Body of pancreas (tissue), 4 donors: ENCODE measurements around the gene SNAPC4. TPM values are rescaled to one million over a fixed set of nuclear protein-coding genes. Genes with fewer than 3 reads are reported as not detected.

ENCODE experiments used
- ATAC-seq: fragments of 150-250 bp; one replicate; pipeline ENCODE4 v1.9.1; 2016
- DNase-seq, 4 donors: peaks; one replicate each; pipeline ENCODE4 v3.0.0-alpha.2; 2019
- H3K27ac ChIP-seq, 4 donors: fragments of 200-600 bp; sonication (generic); 1 replicate in 3 of 4; 2 replicates in 1 of 4; pipeline versions ENCODE4 v1.5.1 to v1.6.1; 2016 to 2019; ENCODE audit warnings: mild to moderate bottlenecking in 1 of 4, mixed read lengths in 1 of 4, moderate library complexity in 1 of 4
- H3K27me3 ChIP-seq, 2 donors: fragments of 200-600 bp; sonication (generic); one replicate each; pipeline ENCODE4 v1.6.0; 2016; ENCODE audit warnings: mild to moderate bottlenecking in 1 of 2
- H3K36me3 ChIP-seq, 2 donors: fragments of 200-600 bp; sonication (generic); replicated peaks in 1 of 2; 2 replicates each; pipeline ENCODE4 v1.5.1; 2016; ENCODE audit warnings: low read depth in 2 of 2; ENCODE audit not compliant: insufficient read depth in 1 of 2
- H3K4me1 ChIP-seq: fragments of 200-600 bp; sonication (generic); one replicate; pipeline ENCODE4 v1.6.0; 2016
- H3K4me3 ChIP-seq, 2 donors: fragments of 200-600 bp; sonication (generic); 1 replicate in 1 of 2; 2 replicates in 1 of 2; pipeline ENCODE4 v1.5.1; 2016 to 2019
- H3K9me3 ChIP-seq, 3 donors: fragments of 200-600 bp; sonication (generic); 1 replicate in 2 of 3; 2 replicates in 1 of 3; pipeline ENCODE4 v1.5.1; 2016
- CTCF ChIP-seq, 7 experiments: fragments of 450-650 bp in 4 of 7; fragments of 200-600 bp in 3 of 7; sonication (generic) in 3 of 7; IDR thresholded peaks; one replicate each; pipeline ENCODE4 v1.5.1; 2016 to 2019; ENCODE audit warnings: antibody characterized with exemption in 7 of 7
- POLR2A ChIP-seq, 3 donors: fragments of 450-650 bp; IDR thresholded peaks; one replicate each; pipeline ENCODE4 v1.6.1; 2016; ENCODE audit warnings: antibody characterized with exemption in 3 of 3, mild to moderate bottlenecking in 2 of 3
- WGBS, 2 donors: methylation state at CpG; one replicate each; pipeline ENCODE4 v1.1.5; 2017; 5-methylcytosine and 5-hydroxymethylcytosine counted together
- intact Hi-C: fragments of 100-400 bp; cut with DNase I; formaldehyde crosslinking; loops from one replicate; pipeline ENCODE4 v1.15.1; 2023
- total RNA-seq, 2 donors: library from RNA; depleted of rRNA; stranded (reverse); fragments of >200 nt; gene quantifications; one replicate each; pipeline ENCODE4 v1.1.0, GENCODE V29; 2016

The SNAPC4 gene
- total RNA-seq, 2 donors from 2014 or later, result 8.8 to 19.1 TPM

GRCh38 chr9:136433849-136434579 is 34.0 kb upstream of the SNAPC4 start:
- Histone ChIP-seq H3K27ac (no peak overlapping the region), H3K27me3 (no peaks in the 10 kb centered on the region), H3K36me3 (no peaks in the 10 kb centered on the region), H3K9me3 (no peaks in the 10 kb centered on the region), H3K4me1 (peaks cover 27% of the 10 kb centered on the region), H3K4me3 (no peak overlapping the region)
- ATAC-seq, result no peak
- intact Hi-C loops, result no loop called here
- DNase-seq, result no peak
- WGBS, 2 donors, result 91% methylated on average over 22 to 32 of the region's 37 CpGs
- no peak for TF ChIP-seq CTCF (IDR thresholded peaks at IDR 0.05)

GRCh38 chr9:136433043-136433715 is 33.2 kb upstream of the SNAPC4 start:
- peaks cover 21% of the 10 kb centered on the region for H3K4me1 ChIP-seq
- ATAC-seq (no peak), DNase-seq (no peak)
- TF ChIP-seq CTCF (IDR thresholded peaks at IDR 0.05), result no peak
- TF ChIP-seq POLR2A (IDR thresholded peaks at IDR 0.05), result no peak
- H3K4me3 ChIP-seq, result no peak overlapping the region
- 93 to 96% methylated on average over 13 to 35 of the region's 36 CpGs for WGBS, 2 donors
- no peaks in the 10 kb centered on the region for H3K36me3 ChIP-seq
- no peak overlapping the region for H3K27ac ChIP-seq
- no peaks in the 10 kb centered on the region for H3K27me3 ChIP-seq
- intact Hi-C loops, result no loop called here
- no peaks in the 10 kb centered on the region for H3K9me3 ChIP-seq

GRCh38 chr9:136432591-136432990 is 32.6 kb upstream of the SNAPC4 start:
- DNase-seq (no peak), ATAC-seq (no peak)
- Histone ChIP-seq H3K27me3 (no peaks in the 10 kb centered on the region), H3K36me3 (no peaks in the 10 kb centered on the region), H3K9me3 (no peaks in the 10 kb centered on the region), H3K4me1 (peaks cover 15% of the 10 kb centered on the region), H3K27ac (no peak overlapping the region), H3K4me3 (no peak overlapping the region)
- TF ChIP-seq CTCF (IDR thresholded peaks at IDR 0.05), result no peak
- no peak for TF ChIP-seq POLR2A (IDR thresholded peaks at IDR 0.05)
- intact Hi-C loops, result no loop called here
- WGBS, 2 donors, result 90 to 96% methylated on average over 5 to 23 of the region's 26 CpGs

GRCh38 chr9:136431782-136432350 is 31.9 kb upstream of the SNAPC4 start:
- whole genome bisulfite sequencing, 2 donors, result 96 to 97% methylated on average over 6 to 11 of the region's 36 CpGs
- H3K36me3 ChIP-seq, result no peaks in the 10 kb centered on the region
- H3K4me3 ChIP-seq, result no peak overlapping the region
- H3K27me3 ChIP-seq, result no peaks in the 10 kb centered on the region
- H3K9me3 ChIP-seq, result no peaks in the 10 kb centered on the region
- peaks cover 7% of the 10 kb centered on the region for H3K4me1 ChIP-seq
- ATAC-seq, result no peak
- intact Hi-C loops, result no loop called here
- no peak for DNase-seq
- H3K27ac ChIP-seq, result no peak overlapping the region
- no peak for TF ChIP-seq CTCF (IDR thresholded peaks at IDR 0.05)
